Measurements from ENCODE around the gene CBFA2T3. TPM values are rescaled to one million over a fixed set of nuclear protein-coding genes. Genes with fewer than 3 reads are reported as not detected.

Gene CBFA2T3
- polyA plus RNA-seq, 1 experiment = not detected

- peaks cover 56% of the 10 kb centered on the region for H3K27me3 ChIP-seq (ENCODE audit: control insufficient read depth, insufficient read depth, low read length)
- ChIA-PET POLR2A (no interaction called here), CTCF (no interaction called here)
- H3K27ac ChIP-seq (ENCODE audit: low read depth, low read length) = no peak overlapping the region
- DNase-seq (ENCODE audit: low read depth, low spot score) = no peak
- no peak for TF ChIP-seq CTCF (IDR thresholded peaks at IDR 0.05; ENCODE audit: low read depth, low read length)
- no peaks in the 10 kb centered on the region; the same call in 1 of the 2 replicates for H3K9me3 ChIP-seq (ENCODE audit: control insufficient read depth, insufficient read depth, low read length)
- no peak overlapping the region for H3K4me3 ChIP-seq (ENCODE audit: low read depth, low read length)
These were observed 4.7 kb downstream of the CBFA2T3 start for GRCh38 chr16:88972349-88972748.

GRCh38 chr16:88971371-88972097 is 5.5 kb downstream of the CBFA2T3 start:
- ChIA-PET POLR2A (no interaction called here), CTCF (no interaction called here)
- Histone ChIP-seq H3K4me3 (ENCODE audit: low read depth, low read length) (no peak overlapping the region), H3K9me3 (ENCODE audit: control insufficient read depth, insufficient read depth, low read length) (no peaks in the 10 kb centered on the region; the same call in 1 of the 2 replicates), H3K27me3 (ENCODE audit: control insufficient read depth, insufficient read depth, low read length) (peaks cover 55% of the 10 kb centered on the region), H3K27ac (ENCODE audit: low read depth, low read length) (no peak overlapping the region)
- no peak for TF ChIP-seq CTCF (IDR thresholded peaks at IDR 0.05; ENCODE audit: low read depth, low read length)
- no peak for DNase-seq (ENCODE audit: low read depth, low spot score)

DNA sequence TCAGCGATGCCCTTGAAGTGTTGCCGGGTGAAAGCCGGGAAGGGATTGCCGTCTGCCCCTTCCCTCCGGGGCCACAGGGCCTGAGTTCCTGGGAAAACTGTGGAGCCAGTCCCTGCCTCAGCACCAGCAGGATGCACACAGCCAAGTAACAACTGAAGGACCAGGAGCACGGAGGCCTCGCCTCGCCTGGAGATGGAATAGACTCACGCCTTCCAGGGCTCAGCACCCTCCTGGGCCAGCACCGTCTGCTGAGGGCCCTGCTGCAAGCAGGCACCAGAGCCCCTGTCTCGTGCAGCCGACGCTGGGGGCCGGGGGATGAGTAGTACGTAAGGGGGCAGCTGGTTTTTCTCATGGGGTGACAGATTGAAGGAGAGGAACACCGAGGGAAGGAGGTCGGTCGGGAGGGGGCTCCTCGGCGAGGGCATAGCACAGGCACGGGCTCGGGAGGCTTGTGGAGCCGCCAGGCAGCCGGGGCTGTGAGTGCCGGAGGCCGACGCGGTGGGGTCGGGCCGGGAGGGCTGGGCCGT is 6.4 kb downstream of the CBFA2T3 start:
- Histone ChIP-seq H3K9me3 (ENCODE audit: control insufficient read depth, insufficient read depth, low read length) (no peaks in the 10 kb centered on the region; the same call in 1 of the 2 replicates), H3K27me3 (ENCODE audit: control insufficient read depth, insufficient read depth, low read length) (peaks cover 51% of the 10 kb centered on the region), H3K4me3 (ENCODE audit: low read depth, low read length) (no peak overlapping the region), H3K27ac (ENCODE audit: low read depth, low read length) (no peak overlapping the region)
- CTCF ChIA-PET = no interaction called here
- no peak for DNase-seq (ENCODE audit: low read depth, low spot score)
- POLR2A ChIA-PET = no interaction called here
- TF ChIP-seq CTCF (IDR thresholded peaks at IDR 0.05; ENCODE audit: low read depth, low read length) = no peak

DNA sequence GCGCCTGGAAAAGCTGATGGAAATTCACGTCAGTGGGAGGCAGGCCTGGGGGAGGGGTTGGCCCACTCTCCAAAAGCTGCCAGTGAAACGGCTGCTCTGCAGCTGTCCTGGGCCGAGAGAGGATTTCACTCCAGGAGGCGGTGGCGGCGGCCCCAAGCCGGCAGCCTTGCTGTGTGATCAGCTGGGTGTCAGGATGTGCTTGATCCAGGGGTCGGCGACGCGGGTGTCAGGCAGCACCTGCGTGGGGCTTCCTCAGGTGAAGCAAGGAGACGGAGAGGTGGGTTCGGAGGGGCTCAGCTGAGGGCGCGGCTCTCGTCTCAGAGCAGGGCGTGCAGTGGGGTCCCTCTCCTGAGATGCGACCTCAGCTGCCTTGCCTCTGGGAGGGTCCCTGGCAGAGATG is 7.0 kb downstream of the CBFA2T3 start:
- H3K9me3 ChIP-seq (ENCODE audit: control insufficient read depth, insufficient read depth, low read length) = no peaks in the 10 kb centered on the region; the same call in 1 of the 2 replicates
- CTCF ChIA-PET = no interaction called here
- DNase-seq (ENCODE audit: low read depth, low spot score) = no peak
- H3K27ac ChIP-seq (ENCODE audit: low read depth, low read length) = no peak overlapping the region
- peaks cover 46% of the 10 kb centered on the region for H3K27me3 ChIP-seq (ENCODE audit: control insufficient read depth, insufficient read depth, low read length)
- POLR2A ChIA-PET = no interaction called here
- TF ChIP-seq CTCF (IDR thresholded peaks at IDR 0.05; ENCODE audit: low read depth, low read length) = no peak
- H3K4me3 ChIP-seq (ENCODE audit: low read depth, low read length) = no peak overlapping the region

DNA sequence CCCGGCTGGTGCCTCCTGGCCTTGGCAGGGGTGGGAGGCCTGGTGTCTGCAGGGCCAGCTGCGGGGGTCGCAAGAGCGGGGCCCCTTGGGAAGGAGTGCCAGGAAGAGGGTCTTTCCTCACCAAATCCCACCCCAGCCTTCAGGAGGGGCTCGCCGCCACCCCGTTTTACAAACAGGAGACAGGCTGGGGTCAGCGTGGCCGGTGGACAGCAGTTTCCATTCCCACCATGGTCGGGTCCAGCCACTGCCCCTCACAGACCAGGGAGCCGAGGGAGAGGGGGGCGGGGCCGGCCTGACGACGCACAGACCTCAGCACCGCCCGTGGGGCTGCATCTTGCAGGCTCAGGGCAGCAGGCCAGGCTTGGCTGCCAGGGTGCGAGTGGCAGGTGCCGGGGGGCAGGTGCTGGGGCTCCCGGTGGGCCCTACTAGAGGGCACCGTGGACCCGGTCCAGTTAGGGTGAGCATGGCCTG is 7.6 kb downstream of the CBFA2T3 start:
- ChIA-PET POLR2A (interaction anchor here (0.6 kb wide), 1 partner anchor 336 kb away, joined by 3 read pairs; no protein-coding TSS in a partner anchor), CTCF (no interaction called here)
- Histone ChIP-seq H3K27me3 (ENCODE audit: control insufficient read depth, insufficient read depth, low read length) (peaks cover 44% of the 10 kb centered on the region), H3K27ac (ENCODE audit: low read depth, low read length) (no peak overlapping the region), H3K9me3 (ENCODE audit: control insufficient read depth, insufficient read depth, low read length) (no peaks in the 10 kb centered on the region; the same call in 1 of the 2 replicates), H3K4me3 (ENCODE audit: low read depth, low read length) (no peak overlapping the region)
- TF ChIP-seq CTCF (IDR thresholded peaks at IDR 0.05; ENCODE audit: low read depth, low read length) = no peak
- DNase-seq (ENCODE audit: low read depth, low spot score) = no peak

Data from AG04450 (cell line).